Nephron progenitor cell (in vitro differentiated cells): ENCODE results near the gene HINFP.

Source experiments
- DNase-seq: peaks from one replicate; pipeline ENCODE4 v3.0.0; 2021
- H3K27ac Mint-ChIP-seq: 2 replicates; pipeline ENCODE4 v1.8.0; 2021; ENCODE audit warnings: mild to moderate bottlenecking, moderate library complexity, mixed read lengths
- H3K27me3 Mint-ChIP-seq: 2 replicates; pipeline ENCODE4 v1.8.0; 2021; ENCODE audit warnings: mild to moderate bottlenecking, low read depth, mixed read lengths; ENCODE audit not compliant: poor library complexity
- H3K36me3 Mint-ChIP-seq: 2 replicates; pipeline ENCODE4 v1.8.0; 2021; ENCODE audit warnings: low read depth, mixed read lengths
- H3K4me1 Mint-ChIP-seq: 2 replicates; pipeline ENCODE4 v1.8.0; 2021; ENCODE audit warnings: mixed read lengths
- H3K4me3 Mint-ChIP-seq: 2 replicates; pipeline ENCODE4 v1.8.0; 2021; ENCODE audit warnings: mild to moderate bottlenecking, moderate library complexity, mixed read lengths
- H3K9me3 Mint-ChIP-seq: 2 replicates; pipeline ENCODE4 v1.8.0; 2021; ENCODE audit warnings: mild to moderate bottlenecking, moderate library complexity, mixed read lengths
- CTCF ChIP-seq: fragments of 200-600 bp; sonication (generic); IDR thresholded peaks from 2 replicates; pipeline ENCODE4 v1.5.0; 2021; ENCODE audit warnings: antibody characterized with exemption

The HINFP gene

GRCh38 chr11:119085437-119085847 is 35.9 kb upstream of the HINFP start:
- H3K9me3 Mint-ChIP-seq, result no peaks in the 10 kb centered on the region
- H3K4me3 Mint-ChIP-seq, result peak overlapping the region; percentile 98
- peaks cover 17% of the 10 kb centered on the region for H3K36me3 Mint-ChIP-seq
- peak; percentile 39 for DNase-seq
- peak overlapping the region; percentile 98 for H3K27ac Mint-ChIP-seq
- H3K27me3 Mint-ChIP-seq, result peaks cover 6% of the 10 kb centered on the region
- peaks cover 30% of the 10 kb centered on the region for H3K4me1 Mint-ChIP-seq
- TF ChIP-seq CTCF, result no peak

DNA sequence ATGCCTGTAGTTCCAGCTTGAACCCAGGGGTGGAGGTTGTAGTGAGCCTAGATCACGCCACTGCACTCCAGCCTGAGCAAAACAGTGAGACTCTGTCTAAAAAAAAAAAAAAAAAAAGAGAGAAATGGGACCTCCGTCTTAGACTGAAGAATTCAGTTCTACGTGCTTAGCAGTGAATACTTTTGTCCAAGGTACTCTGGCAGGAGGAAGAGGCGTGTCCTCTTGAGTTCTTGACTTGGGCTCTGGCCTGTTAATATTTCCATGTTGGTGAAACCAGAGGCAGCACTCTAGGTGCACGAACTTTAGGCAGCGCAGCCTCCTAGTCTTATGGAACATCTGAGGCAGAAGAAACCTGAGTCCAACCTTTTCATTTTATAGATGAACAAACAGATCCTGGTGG is 34.3 kb upstream of the HINFP start:
- Mint-ChIP-seq H3K27me3 (peaks cover 3% of the 10 kb centered on the region), H3K4me1 (peaks cover 40% of the 10 kb centered on the region), H3K27ac (no peak overlapping the region), H3K36me3 (peaks cover 5% of the 10 kb centered on the region), H3K9me3 (no peaks in the 10 kb centered on the region), H3K4me3 (peak overlapping the region; percentile 30)
- no peak for DNase-seq
- TF ChIP-seq CTCF, result no peak

- Mint-ChIP-seq H3K9me3 (no peaks in the 10 kb centered on the region), H3K27ac (no peak overlapping the region), H3K4me1 (peaks cover 47% of the 10 kb centered on the region), H3K4me3 (no peak overlapping the region), H3K36me3 (peaks cover 7% of the 10 kb centered on the region), H3K27me3 (peaks cover 3% of the 10 kb centered on the region)
- TF ChIP-seq CTCF, result no peak
- DNase-seq, result no peak
These were observed 33.6 kb upstream of the HINFP start for GRCh38 chr11:119087747-119088241.

GRCh38 chr11:119088406-119088805 is 33.0 kb upstream of the HINFP start:
- Mint-ChIP-seq H3K4me3 (no peak overlapping the region), H3K36me3 (peaks cover 10% of the 10 kb centered on the region), H3K27me3 (peaks cover 3% of the 10 kb centered on the region), H3K4me1 (peaks cover 53% of the 10 kb centered on the region), H3K9me3 (no peaks in the 10 kb centered on the region), H3K27ac (no peak overlapping the region)
- TF ChIP-seq CTCF, result no peak
- no peak for DNase-seq

DNA sequence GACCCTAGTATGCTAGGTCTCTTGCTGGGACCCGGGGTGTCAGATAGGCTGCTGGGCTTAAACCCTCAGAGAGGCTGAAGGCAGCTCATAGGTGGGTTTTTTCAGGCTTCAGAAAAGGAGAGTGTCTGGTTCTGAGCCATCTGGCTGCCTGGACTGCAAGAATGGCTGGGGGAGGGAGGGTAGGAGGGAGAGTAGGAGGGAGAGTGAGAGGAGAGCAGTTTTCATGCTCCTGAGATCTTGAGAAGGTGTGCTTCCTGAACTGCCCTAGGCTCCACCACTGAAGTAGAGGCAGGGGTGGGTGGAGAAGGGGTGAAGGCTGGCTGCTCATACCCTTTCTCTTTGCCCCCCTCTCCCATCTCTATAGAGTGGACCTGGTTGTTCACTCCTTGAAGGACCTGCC is 32.1 kb upstream of the HINFP start:
- TF ChIP-seq CTCF, result no peak
- no peak overlapping the region for H3K27ac Mint-ChIP-seq
- peaks cover 16% of the 10 kb centered on the region for H3K36me3 Mint-ChIP-seq
- no peaks in the 10 kb centered on the region for H3K9me3 Mint-ChIP-seq
- peaks cover 58% of the 10 kb centered on the region for H3K4me1 Mint-ChIP-seq
- no peak for DNase-seq
- H3K27me3 Mint-ChIP-seq, result peaks cover 3% of the 10 kb centered on the region
- no peak overlapping the region for H3K4me3 Mint-ChIP-seq

- no peak for DNase-seq
These were observed 30.2 kb upstream of the HINFP start for GRCh38 chr11:119091178-119091577.

More at GRCh38 chr11:119091178-119091577, 30.2 kb upstream of the HINFP start:
- peaks cover 16% of the 10 kb centered on the region for H3K36me3 Mint-ChIP-seq
- H3K27ac Mint-ChIP-seq, result peak overlapping the region; percentile 40
- no peaks in the 10 kb centered on the region for H3K27me3 Mint-ChIP-seq
- peaks cover 50% of the 10 kb centered on the region for H3K4me1 Mint-ChIP-seq
- no peak overlapping the region for H3K4me3 Mint-ChIP-seq
- no peak for TF ChIP-seq CTCF
- H3K9me3 Mint-ChIP-seq, result no peaks in the 10 kb centered on the region
